ENCODE data around the gene MMP21.
A peak's percentile ranks its signal among the peaks of the same experiment; 100 is the strongest.

MMP21 gene

DNA sequence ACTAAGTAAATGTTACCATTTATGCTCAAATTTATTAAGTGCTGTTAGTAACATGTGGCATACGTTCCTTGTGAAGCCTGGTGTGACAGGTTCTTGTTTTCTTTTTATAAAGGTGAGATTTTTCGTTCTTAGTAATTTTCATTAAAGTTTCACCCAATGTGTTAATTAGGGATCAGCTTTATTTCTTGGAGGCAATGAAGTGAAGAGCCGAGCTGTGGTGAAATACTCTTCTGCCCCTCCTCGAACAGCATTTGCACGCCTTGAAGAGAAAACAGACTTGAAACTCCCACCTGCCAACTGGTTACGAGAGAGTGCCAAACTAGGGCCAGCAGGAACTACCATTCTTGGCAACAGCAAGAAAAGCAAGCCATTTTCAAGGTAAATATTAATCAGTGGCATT lies 54.6 kb downstream of the MMP21 start:
- DNase-seq (ENCODE audit: insufficient read length, low spot score) (no peak), FAIRE-seq (peak; percentile 45)
- no peak for TF ChIP-seq POLR2A (IDR thresholded peaks at IDR 0.05; ENCODE audit: low read depth, low read length)
- TF ChIP-seq POU2F2 (IDR thresholded peaks at IDR 0.05; ENCODE audit: low read depth, low read length) = no peak
- no peak for TF ChIP-seq POLR2AphosphoS5 (IDR thresholded peaks at IDR 0.05; ENCODE audit: low read depth, low read length)
- no peak for TF ChIP-seq SPI1 (IDR thresholded peaks at IDR 0.05; ENCODE audit: low read depth, low read length)
- no peak for TF ChIP-seq PAX5 (IDR thresholded peaks at IDR 0.05; ENCODE audit: insufficient read depth, low read length, severe bottlenecking)
- no peak for TF ChIP-seq TAF1 (IDR thresholded peaks at IDR 0.05; ENCODE audit: low read depth, low read length)

DNA sequence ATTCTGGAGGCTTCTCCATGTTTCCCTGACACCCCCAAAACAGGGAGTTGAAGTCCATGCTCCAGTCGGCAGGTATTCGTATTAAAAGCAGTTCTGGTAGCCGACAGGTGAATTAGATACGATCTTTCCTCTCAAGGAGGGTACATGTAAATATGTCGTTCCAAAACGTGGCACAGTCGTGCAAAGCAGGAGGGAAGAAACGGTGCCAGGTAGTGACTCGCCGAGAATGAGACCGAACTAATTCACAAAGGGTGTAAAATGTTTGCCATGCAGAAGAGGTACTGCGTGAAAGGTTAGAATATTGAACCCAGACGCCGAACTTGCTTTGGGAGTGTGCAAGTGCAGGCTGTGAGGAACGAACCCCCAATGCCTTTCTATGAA lies 55.6 kb downstream of the MMP21 start:
- no peak for DNase-seq (ENCODE audit: insufficient read length, low spot score)
- peak; percentile 16 for FAIRE-seq
- TF ChIP-seq POLR2AphosphoS5 (IDR thresholded peaks at IDR 0.05; ENCODE audit: low read depth, low read length) (no peak), POLR2A (IDR thresholded peaks at IDR 0.05; ENCODE audit: low read depth, low read length) (no peak), SPI1 (IDR thresholded peaks at IDR 0.05; ENCODE audit: low read depth, low read length) (no peak), TAF1 (IDR thresholded peaks at IDR 0.05; ENCODE audit: low read depth, low read length) (no peak), POU2F2 (IDR thresholded peaks at IDR 0.05; ENCODE audit: low read depth, low read length) (no peak), PAX5 (IDR thresholded peaks at IDR 0.05; ENCODE audit: insufficient read depth, low read length, severe bottlenecking) (no peak)

GRCh38 chr10:125719173-125720001 lies 56.2 kb downstream of the MMP21 start, which contains the start of gene EDRF1:
Gene EDRF1, plus strand, starts transcription at chr10:125719709. Its CDS starts 99 bp downstream, at chr10:125719808.
- DNase-seq (ENCODE audit: insufficient read length, low spot score) = peak; percentile 78
- peak; percentile 96 for TF ChIP-seq POLR2AphosphoS5 (IDR thresholded peaks at IDR 0.05; ENCODE audit: low read depth, low read length)
- TF ChIP-seq TAF1 (IDR thresholded peaks at IDR 0.05; ENCODE audit: low read depth, low read length) = peak; percentile 81; the same call in 1 of the 2 replicates
- TF ChIP-seq POU2F2 (IDR thresholded peaks at IDR 0.05; ENCODE audit: low read depth, low read length) = no peak
- no peak for TF ChIP-seq PAX5 (IDR thresholded peaks at IDR 0.05; ENCODE audit: insufficient read depth, low read length, severe bottlenecking)
- TF ChIP-seq POLR2A (IDR thresholded peaks at IDR 0.05; ENCODE audit: low read depth, low read length) = peak; percentile 96
- TF ChIP-seq SPI1 (IDR thresholded peaks at IDR 0.05; ENCODE audit: low read depth, low read length) = peak; percentile 38
- FAIRE-seq = peak; percentile 99

All from GM12891 (cell line).